HG02885 (cell line): ENCODE data around the gene FBLN5.

Source experiments
- ATAC-seq: cut with Tn5 transposase; IDR thresholded peaks from one replicate; pipeline ENCODE4 v1.9.1; 2021; ENCODE audit warnings: mild to moderate bottlenecking; ENCODE audit not compliant: unreplicated experiment, poor library complexity

Gene FBLN5

GRCh38 chr14:91946622-91947474, 646 bp downstream of the FBLN5 start:
- ATAC-seq: no peak

- no peak for ATAC-seq
Measured at GRCh38 chr14:91945751-91946621, 1.5 kb downstream of the FBLN5 start.

DNA sequence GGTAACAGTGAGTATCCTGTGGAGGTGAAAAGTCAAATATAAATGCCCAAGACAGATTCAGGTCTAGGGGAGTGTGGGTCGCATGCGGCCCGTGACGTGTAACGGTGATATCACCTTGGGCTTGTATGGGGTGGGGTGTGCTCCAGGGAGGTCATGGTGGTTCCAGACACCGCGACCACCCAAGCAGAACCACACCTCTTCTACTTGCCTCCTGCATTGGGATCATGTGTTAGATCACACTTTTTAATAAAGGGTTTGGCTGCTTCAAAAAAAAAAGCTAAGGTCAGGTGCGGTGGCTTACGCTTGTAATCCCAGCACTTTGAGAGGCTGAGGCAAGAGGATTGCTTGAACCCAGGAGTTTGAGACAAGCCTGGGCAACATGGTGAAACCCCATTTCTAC, 4.5 kb downstream of the FBLN5 start:
- ATAC-seq: no peak

DNA sequence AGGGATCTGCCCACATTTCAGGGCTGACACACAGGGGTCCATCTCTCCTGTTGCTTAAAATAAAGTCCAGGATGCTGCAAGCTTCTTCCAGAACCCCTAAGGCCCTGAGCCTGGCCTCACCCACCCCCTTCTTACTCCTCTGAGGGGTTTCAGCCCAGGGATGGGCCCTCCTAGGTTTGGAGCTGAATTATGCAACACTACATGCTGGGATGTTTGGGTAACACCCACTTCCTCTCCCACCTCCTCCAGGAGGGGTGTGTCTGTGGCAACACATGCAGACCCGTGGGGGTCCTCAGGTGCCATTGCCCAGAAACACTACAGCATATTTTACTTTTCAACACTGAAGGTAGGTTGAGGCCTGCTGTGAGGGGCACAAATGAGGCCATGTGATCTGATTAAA, 5.4 kb downstream of the FBLN5 start:
- ATAC-seq: no peak

- no peak for ATAC-seq
Measured at GRCh38 chr14:91940209-91940608, 7.3 kb downstream of the FBLN5 start.

DNA sequence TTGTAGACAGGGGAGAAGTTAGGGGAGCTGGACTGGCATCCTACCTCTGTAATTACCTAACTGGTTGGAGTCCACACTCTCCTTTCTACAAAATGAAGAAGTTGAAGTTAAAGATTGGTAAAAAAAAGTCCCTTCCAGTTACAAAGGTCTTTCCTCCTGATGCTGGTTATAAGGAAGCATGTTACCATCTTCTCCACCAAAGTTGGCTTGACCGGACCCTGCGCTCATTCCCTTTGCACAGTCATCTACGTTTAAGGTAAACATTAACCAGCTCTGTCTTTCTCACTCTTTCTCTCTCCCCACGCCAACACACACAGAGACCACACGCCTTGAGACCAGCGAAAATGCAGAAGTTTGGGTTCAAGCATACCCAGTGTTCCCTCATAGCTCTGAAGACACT, 11.9 kb downstream of the FBLN5 start:
- ATAC-seq: no peak

GRCh38 chr14:91934554-91935285, 12.8 kb downstream of the FBLN5 start:
- ATAC-seq: no peak

DNA sequence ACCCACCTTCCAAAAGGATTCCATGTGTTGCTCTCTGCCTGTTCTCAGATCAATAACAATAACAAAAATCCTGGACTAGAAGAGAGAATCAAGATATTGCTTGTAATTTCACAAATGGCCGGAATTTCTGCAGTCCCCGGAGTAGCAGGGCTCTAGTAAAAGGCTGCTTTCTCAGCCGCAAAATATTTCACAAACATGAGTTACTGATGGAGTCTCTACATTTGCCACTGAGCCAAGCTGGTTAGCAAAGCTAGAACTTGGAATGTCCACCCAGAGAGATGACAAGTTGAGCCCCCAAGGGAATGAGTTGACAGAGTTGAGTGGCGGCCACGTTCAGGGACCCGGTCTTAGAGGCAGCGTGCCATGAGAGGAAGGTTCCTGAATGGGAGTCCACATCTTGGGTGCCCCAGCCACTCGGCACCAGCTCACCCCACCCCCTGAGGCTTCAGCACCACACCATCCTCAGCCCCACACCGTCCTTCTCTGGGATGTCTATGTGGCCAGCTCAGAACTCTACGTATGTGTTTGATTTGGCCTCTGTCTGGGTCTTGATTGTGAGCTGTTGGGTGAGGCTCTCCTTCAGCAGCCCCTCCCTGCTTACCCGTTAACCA, 15.9 kb downstream of the FBLN5 start:
- ATAC-seq: no peak

GRCh38 chr14:91929700-91930099, 17.8 kb downstream of the FBLN5 start:
- no peak for ATAC-seq

- no peak for ATAC-seq
Measured at GRCh38 chr14:91927800-91928199, 19.7 kb downstream of the FBLN5 start.

DNA sequence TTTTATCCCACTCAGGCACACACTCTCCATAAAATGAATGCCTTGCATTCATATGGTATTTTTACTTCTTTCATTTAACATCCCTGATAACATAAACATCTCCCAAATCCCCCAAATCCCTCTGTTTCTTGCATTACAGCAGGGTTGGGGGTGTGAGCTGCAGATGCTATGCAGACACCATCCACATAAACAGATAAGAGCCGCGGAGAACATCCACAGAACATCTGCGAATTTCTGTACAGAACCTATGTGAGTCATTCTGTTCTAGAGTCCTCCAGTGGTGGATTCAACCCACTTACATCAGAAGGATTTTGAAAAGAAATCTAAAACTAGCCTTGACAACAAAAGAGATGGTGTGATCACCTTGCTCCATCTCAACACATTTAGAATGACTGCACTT, 20.3 kb downstream of the FBLN5 start:
- no peak for ATAC-seq

DNA sequence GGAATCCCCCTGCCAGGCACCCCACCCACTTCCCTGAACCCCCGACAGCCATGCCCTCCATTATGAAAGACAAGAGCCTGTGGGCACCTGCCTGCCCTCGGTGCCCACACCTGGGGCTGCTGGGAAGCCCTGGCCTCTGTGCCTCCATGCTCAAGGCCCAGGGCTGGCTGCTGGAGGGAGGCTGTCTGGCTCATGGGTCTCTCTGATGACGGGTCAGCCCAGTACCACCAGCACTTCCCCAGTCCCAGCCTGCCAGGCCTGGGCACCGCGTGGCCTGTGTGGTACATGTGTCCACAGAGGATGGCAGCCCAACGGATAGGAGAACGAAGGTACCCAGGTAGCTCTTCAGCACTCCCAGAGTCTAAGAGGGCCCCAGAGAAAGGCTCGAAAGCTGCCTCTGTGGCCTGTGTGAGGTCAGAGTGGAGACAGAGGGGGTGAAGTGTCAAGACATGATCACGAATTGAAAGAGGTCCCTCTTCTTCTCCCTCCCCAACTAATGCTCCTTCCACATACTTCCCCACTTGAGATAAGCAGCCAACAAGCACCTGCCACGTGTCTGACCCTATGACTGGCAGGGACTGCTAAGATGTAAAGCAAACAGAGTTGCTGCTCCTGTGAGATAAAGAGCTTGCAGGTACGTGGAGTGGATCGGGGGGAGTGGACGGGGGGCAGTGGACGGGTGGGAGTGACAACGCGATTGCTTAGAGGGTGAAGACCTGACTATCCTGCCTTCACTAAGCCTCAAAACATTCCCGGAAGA, 21.2 kb downstream of the FBLN5 start:
- no peak for ATAC-seq

DNA sequence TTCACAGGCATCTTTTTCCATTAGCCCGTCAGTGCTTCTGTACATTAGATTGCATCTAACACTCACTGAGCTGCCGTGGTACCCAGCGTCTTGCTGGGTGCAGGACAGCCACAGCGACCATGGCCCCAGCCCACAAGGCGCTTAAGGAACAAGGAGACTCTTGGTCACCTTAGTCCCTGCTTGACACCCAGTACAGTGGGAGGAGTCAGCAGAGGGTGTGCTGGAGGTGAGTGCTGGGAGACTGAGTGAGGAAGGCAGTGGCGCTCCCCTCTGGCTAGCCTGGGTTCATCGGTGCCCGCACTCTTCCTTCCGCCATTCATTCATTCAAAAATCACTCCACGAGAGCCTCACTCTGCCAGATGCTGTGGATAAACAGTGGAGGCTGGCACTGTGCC, 21.8 kb downstream of the FBLN5 start:
- no peak for ATAC-seq

GRCh38 chr14:91925001-91925726, 22.3 kb downstream of the FBLN5 start:
- no peak for ATAC-seq

DNA sequence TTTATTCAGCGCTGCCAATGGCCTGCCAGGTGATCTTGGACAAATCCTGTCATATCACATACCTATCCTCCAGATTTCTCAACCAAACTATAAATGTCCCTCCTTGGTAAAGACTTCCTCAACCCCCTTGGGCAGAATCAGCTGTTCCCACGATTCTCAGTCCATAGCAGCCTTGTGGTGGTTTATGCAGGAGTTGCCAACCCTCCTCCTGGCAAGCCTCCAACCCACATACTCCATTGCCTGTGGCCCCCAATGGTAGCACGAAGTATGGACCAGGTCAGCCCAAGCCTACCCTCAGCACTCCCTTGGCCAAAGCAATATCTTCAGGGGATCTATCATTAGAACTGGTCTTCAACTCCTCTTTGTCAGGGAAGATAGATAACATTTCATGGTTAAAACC, 27.0 kb downstream of the FBLN5 start:
- no peak for ATAC-seq

- no peak for ATAC-seq
Measured at GRCh38 chr14:91919814-91920213, 27.7 kb downstream of the FBLN5 start.

DNA sequence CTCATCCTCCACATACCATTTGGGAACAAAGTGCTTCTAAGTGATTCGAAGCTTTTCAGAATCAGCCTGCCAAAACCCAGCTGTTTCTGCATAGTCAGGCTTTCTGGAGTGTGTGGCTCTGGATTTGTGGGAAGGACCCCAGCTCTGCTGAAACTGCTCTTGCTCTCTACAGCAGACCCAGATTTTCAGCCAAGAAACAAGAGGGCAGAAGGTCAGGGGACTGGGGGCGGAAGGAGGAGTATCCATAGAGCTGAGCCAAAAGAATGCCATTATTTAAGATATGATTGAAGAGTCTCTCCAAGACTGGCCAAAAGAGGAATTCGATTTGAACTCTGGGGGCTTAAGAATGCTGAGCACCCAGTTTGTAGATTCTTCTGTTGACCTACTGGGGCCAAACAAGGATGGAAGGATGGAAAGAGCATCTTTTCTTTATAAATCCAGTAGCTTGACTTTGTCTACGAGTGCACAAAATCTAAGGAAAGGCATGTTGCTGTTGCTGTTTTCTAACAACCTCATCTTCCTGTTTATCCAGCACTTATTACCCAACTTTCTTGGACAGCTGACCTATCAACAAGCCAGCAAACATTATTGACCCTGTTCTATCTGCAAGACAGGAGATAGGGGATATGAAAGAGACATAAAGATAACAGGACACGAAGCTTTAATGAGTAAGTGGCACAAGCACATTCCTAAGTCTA, 29.2 kb downstream of the FBLN5 start:
- no peak for ATAC-seq

GRCh38 chr14:91912035-91912434, 35.5 kb downstream of the FBLN5 start:
- ATAC-seq: no peak
